Central memory CD8-positive, alpha-beta T cell (primary cell): ENCODE results near the gene VWA8.

Source experiments
- ATAC-seq: fragments of 150-1000 bp; cut with Tn5 transposase; replicated peaks from 2 replicates; pipeline ENCODE4 v1.10.0; 2022; ENCODE audit warnings: mild to moderate bottlenecking, moderate FRiP score, moderate number of reproducible peaks; ENCODE audit not compliant: poor library complexity, severe bottlenecking; ENCODE audit errors: extremely low read depth
- DNase-seq, 2 donors: peaks; one replicate each; pipeline ENCODE4 v3.0.0; 2021; ENCODE audit warnings: low spot score in 2 of 2
- H3K27ac Mint-ChIP-seq: one replicate; pipeline ENCODE4 v1.8.0; 2022; ENCODE audit warnings: low read depth, mild to moderate bottlenecking, moderate library complexity, mixed read lengths
- H3K27me3 Mint-ChIP-seq: one replicate; pipeline ENCODE4 v1.8.0; 2022; ENCODE audit warnings: mixed read lengths
- H3K36me3 Mint-ChIP-seq: one replicate; pipeline ENCODE4 v1.8.0; 2022; ENCODE audit warnings: mild to moderate bottlenecking, moderate library complexity, mixed read lengths; ENCODE audit not compliant: insufficient read depth
- H3K4me1 Mint-ChIP-seq: one replicate; pipeline ENCODE4 v1.8.0; 2022; ENCODE audit warnings: mixed read lengths
- H3K4me3 Mint-ChIP-seq: one replicate; pipeline ENCODE4 v1.8.0; 2022; ENCODE audit warnings: mild to moderate bottlenecking, moderate library complexity, mixed read lengths
- H3K9me3 Mint-ChIP-seq: one replicate; pipeline ENCODE4 v1.8.0; 2022; ENCODE audit warnings: mixed read lengths

Gene VWA8

GRCh38 chr13:41610404-41610803 lies 350.5 kb downstream of the VWA8 start:
- Mint-ChIP-seq H3K27ac (no peak overlapping the region), H3K4me3 (no peak overlapping the region), H3K4me1 (no peaks in the 10 kb centered on the region), H3K27me3 (no peaks in the 10 kb centered on the region), H3K9me3 (no peaks in the 10 kb centered on the region), H3K36me3 (peaks cover 11% of the 10 kb centered on the region)
- ATAC-seq: no peak
- DNase-seq: no peak

DNA sequence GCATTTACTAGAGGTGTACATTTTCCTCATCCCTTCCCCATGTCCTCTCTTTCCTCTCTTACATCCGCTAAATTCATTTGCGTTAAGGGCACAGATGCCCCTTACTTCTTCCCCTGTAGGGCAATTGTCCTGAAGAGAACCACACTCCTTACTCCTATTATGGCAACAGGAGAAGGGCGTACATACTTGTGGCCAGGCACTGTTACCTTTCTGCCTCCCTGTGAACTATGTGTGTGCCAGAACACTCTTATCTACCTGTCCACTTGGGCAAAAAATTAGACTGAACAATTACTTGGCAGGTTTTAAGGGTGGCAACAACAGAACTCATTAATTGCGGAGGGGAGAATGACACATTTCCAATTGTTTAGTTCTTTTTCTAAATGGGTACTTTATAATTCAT lies 351.1 kb downstream of the VWA8 start:
- no peak for ATAC-seq
- H3K27ac Mint-ChIP-seq: no peak overlapping the region
- DNase-seq: no peak
- peaks cover 11% of the 10 kb centered on the region for H3K36me3 Mint-ChIP-seq
- H3K27me3 Mint-ChIP-seq: no peaks in the 10 kb centered on the region
- H3K9me3 Mint-ChIP-seq: no peaks in the 10 kb centered on the region
- no peaks in the 10 kb centered on the region for H3K4me1 Mint-ChIP-seq
- H3K4me3 Mint-ChIP-seq: no peak overlapping the region

GRCh38 chr13:41608839-41609177 lies 352.1 kb downstream of the VWA8 start:
- Mint-ChIP-seq H3K36me3 (peaks cover 8% of the 10 kb centered on the region), H3K4me1 (no peaks in the 10 kb centered on the region), H3K27me3 (no peaks in the 10 kb centered on the region), H3K9me3 (no peaks in the 10 kb centered on the region), H3K27ac (no peak overlapping the region), H3K4me3 (no peak overlapping the region)
- DNase-seq (no peak), ATAC-seq (no peak)

DNA sequence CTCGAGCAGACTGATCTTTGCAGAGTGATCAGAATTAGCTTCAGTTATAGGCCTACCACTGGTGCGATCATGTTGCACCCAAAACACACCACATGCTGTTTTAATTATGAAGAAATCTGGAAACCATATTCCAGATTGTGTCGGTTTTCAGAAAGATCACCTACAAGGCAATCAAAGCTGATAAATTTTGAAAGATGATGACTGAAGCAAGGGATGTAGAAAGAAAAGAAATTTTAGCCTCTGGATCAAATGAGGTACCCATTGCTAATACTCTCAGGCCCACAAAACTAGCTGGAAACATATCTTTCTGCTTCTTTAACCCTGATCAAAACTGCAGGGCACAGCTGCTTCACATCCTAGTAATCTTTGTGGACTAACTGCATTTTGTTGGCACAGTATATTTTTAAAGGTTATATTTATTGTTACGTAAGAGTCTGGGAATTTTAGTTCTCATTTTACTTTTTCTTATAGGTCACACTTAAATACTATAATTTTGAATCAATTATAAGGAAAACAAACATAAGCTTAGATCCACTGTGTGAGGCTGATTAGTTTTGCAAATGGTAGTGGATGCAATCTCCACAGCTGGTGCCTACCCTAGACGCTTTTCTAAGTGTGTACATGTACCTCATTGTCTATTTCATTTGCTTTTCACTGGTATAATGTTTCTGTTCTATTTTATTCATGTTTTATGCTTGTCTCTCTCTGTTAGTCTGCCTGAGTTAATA lies 352.6 kb downstream of the VWA8 start:
- Mint-ChIP-seq H3K27ac (no peak overlapping the region), H3K4me3 (no peak overlapping the region), H3K4me1 (no peaks in the 10 kb centered on the region), H3K9me3 (no peaks in the 10 kb centered on the region), H3K27me3 (no peaks in the 10 kb centered on the region), H3K36me3 (peaks cover 8% of the 10 kb centered on the region)
- DNase-seq: no peak
- no peak for ATAC-seq

DNA sequence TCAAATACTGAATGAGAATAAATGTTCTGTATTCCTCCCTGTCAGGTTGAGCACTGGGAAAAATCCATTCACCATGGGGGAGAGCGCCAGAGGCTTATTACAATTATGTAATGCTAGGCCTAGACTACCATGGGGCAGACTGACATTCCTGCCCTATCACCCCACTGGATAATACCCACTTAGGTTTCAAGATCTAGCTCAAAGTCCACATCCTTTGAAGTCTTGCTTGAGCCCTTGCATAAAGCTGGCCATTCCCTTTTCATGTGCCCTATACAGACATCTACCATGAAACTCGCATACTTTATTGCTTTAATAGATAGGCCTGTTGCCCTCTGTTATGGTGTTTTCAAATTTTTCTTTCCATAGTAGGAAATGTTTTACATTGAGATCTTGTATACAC lies 354.3 kb downstream of the VWA8 start:
- Mint-ChIP-seq H3K9me3 (no peaks in the 10 kb centered on the region), H3K27me3 (no peaks in the 10 kb centered on the region), H3K36me3 (peaks cover 8% of the 10 kb centered on the region)

GRCh38 chr13:41605319-41606285 lies 355.3 kb downstream of the VWA8 start:
- no peak for DNase-seq
- Mint-ChIP-seq H3K4me1 (no peaks in the 10 kb centered on the region), H3K4me3 (no peak overlapping the region), H3K27me3 (no peaks in the 10 kb centered on the region), H3K9me3 (no peaks in the 10 kb centered on the region), H3K27ac (no peak overlapping the region), H3K36me3 (peaks cover 6% of the 10 kb centered on the region)
- no peak for ATAC-seq

More for the DNA sequence above, 354.3 kb downstream of the VWA8 start:
- H3K4me1 Mint-ChIP-seq: no peaks in the 10 kb centered on the region
- no peak overlapping the region for H3K4me3 Mint-ChIP-seq
- DNase-seq (no peak), ATAC-seq (no peak)
- H3K27ac Mint-ChIP-seq: no peak overlapping the region

DNA sequence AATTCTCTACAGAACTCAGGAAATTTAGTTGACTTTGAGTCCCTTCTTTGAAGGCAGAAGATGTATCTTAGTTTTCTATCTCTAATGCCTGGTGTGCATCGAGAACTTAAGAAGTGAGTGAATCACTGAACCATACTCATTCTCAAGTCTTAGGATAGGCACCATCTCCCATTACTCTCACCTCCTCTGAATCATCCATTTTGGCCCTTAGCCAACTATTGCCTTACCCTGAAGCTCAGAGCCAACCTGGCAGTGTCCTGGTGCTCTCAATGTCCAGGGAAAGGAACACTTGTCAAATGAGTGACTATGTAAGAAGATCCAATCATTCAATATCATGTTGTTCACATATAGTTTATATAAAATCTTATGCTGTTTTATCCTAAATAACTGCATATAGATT lies 357.0 kb downstream of the VWA8 start:
- no peak overlapping the region for H3K27ac Mint-ChIP-seq
- no peaks in the 10 kb centered on the region for H3K4me1 Mint-ChIP-seq
- H3K27me3 Mint-ChIP-seq: no peaks in the 10 kb centered on the region
- DNase-seq (no peak), ATAC-seq (no peak)
- H3K4me3 Mint-ChIP-seq: no peak overlapping the region
- H3K9me3 Mint-ChIP-seq: no peaks in the 10 kb centered on the region
- peaks cover 9% of the 10 kb centered on the region for H3K36me3 Mint-ChIP-seq

DNA sequence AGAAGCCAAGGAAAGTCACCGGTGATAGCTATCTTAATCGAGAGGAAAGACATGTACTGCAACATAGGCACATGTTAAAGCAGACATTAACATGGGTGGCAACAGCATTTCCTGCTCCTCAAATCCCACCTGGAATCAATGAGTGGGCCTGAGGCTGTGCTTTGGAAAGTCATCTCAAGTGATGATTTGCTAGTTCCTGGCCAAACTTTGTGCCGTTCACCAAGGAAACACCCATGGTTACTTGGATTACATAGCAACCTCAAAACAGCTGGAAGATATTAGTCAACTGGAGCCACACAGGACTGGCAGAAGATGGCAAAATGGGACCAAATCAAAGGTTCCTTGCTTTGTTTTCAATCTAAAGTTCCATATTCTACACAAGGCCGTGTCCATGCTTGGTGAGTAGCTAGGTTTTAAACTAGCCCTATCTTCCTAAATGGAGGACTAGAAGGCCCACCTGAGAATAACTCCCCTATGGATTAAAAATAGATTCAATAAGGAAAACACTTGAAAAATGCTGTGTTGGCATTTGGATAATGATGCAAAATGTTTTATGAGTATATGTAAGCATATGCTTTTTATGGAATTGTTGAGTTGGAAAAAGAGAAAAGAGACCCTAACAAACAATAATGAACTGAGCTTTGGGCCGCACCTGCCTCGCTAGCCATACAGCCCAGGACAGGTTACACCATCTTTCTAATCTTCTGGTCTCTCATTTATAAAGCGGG lies 359.0 kb downstream of the VWA8 start:
- H3K4me3 Mint-ChIP-seq: no peak overlapping the region
- H3K4me1 Mint-ChIP-seq: peaks cover under 1% of the 10 kb centered on the region
- H3K9me3 Mint-ChIP-seq: no peaks in the 10 kb centered on the region
- ATAC-seq: no peak
- no peaks in the 10 kb centered on the region for H3K27me3 Mint-ChIP-seq
- H3K27ac Mint-ChIP-seq: no peak overlapping the region
- H3K36me3 Mint-ChIP-seq: peaks cover 9% of the 10 kb centered on the region
- no peak for DNase-seq

DNA sequence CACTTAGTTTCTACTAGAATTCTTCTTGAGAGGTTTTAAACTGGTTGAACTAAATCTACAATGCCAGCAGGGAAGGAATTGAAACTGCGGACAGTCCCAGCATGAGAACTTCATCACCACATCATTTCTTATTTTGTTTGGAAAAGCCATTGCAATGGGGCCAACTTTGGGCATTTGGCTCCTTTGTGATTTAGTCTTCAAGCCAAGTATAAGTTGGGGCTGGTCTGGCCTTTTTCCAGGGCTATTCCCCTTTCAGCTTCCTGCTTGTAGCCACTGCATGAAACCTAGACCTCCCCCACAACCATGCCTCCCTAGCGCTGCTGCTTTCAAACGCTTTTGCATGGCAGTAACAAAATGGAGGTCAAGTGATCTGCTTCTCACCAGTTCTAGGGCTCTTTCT lies 361.3 kb downstream of the VWA8 start:
- no peak for DNase-seq
- no peaks in the 10 kb centered on the region for H3K9me3 Mint-ChIP-seq
- no peaks in the 10 kb centered on the region for H3K27me3 Mint-ChIP-seq
- peak overlapping the region; percentile 13 for H3K27ac Mint-ChIP-seq
- peaks cover 6% of the 10 kb centered on the region for H3K4me1 Mint-ChIP-seq
- H3K36me3 Mint-ChIP-seq: peaks cover 3% of the 10 kb centered on the region
- ATAC-seq: no peak
- no peak overlapping the region for H3K4me3 Mint-ChIP-seq

DNA sequence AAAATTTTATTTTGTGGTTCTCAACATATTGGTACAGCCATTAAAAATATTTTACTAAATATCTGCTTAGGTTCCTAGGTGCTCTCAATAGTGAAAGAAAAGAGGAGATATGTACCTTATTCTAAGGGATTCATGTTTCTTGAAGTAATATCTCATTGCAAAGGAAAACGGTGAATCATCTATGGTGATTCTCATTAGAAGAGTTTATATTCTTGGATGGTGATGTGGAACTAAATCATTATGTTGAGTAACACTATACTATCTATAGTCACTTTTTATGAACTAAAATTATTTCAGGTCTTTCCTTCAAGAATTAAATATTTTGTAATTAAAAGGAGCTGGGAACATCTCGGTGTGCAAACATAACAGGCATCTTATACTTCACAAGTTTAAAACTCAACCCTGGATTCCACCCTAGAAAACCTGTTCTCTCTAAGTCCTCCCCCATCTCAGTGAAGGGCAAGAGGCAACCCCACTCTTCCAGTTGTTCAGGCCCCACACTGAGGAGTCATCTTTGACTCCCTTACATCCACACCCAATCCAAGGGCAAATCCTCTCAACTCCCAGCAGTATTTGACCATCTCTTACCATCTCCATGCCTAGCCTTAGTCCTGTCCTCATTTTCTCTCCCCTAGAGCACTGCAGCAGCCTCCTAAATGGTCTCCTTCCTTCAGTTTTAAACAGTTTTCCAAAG lies 363.4 kb downstream of the VWA8 start:
- Mint-ChIP-seq H3K9me3 (no peaks in the 10 kb centered on the region), H3K27me3 (no peaks in the 10 kb centered on the region), H3K4me3 (no peak overlapping the region), H3K27ac (peak overlapping the region; percentile 10), H3K4me1 (peaks cover 6% of the 10 kb centered on the region), H3K36me3 (peaks cover 3% of the 10 kb centered on the region)
- DNase-seq: no peak
- no peak for ATAC-seq

- H3K27ac Mint-ChIP-seq: peak overlapping the region; percentile 10
- DNase-seq (no peak), ATAC-seq (no peak)
- H3K9me3 Mint-ChIP-seq: no peaks in the 10 kb centered on the region
- H3K4me1 Mint-ChIP-seq: peaks cover 6% of the 10 kb centered on the region
- H3K36me3 Mint-ChIP-seq: peaks cover 3% of the 10 kb centered on the region
- no peaks in the 10 kb centered on the region for H3K27me3 Mint-ChIP-seq
- H3K4me3 Mint-ChIP-seq: no peak overlapping the region
Measured at GRCh38 chr13:41596190-41596589, 364.7 kb downstream of the VWA8 start.

- DNase-seq (no peak), ATAC-seq (no peak)
- Mint-ChIP-seq H3K9me3 (no peaks in the 10 kb centered on the region), H3K27ac (no peak overlapping the region), H3K4me1 (peaks cover 6% of the 10 kb centered on the region), H3K27me3 (no peaks in the 10 kb centered on the region), H3K4me3 (no peak overlapping the region), H3K36me3 (peaks cover 3% of the 10 kb centered on the region)
Measured at GRCh38 chr13:41595298-41595697, 365.6 kb downstream of the VWA8 start.
